Measurements from ENCODE around the gene HIVEP2.

DNA sequence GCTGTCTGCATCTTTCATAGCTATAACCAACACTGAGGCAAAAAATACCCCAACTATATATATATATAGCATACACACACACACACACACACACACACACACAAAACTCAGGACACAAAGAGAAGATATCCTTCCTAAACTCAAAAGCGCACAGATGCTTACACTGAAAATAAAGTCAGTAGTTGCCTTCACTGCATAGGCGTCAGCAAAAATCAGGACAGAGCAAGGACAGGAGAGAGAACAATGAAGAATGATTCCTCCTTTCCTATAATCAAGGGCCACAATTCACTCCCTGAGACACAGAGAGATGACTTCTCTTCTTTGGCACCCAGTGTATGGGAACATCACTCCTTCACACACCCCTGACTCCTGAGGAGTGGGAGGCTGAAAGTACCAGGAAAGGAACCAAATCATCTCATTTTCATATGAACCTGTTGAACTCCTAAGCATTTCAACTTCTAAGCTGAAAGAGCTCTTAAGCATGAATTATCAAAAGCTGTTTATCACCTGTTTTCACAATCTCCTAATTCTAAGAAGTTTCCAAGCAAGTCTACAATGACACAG lies 141.4 kb downstream of the HIVEP2 start:
- TF ChIP-seq, protein P1, sequence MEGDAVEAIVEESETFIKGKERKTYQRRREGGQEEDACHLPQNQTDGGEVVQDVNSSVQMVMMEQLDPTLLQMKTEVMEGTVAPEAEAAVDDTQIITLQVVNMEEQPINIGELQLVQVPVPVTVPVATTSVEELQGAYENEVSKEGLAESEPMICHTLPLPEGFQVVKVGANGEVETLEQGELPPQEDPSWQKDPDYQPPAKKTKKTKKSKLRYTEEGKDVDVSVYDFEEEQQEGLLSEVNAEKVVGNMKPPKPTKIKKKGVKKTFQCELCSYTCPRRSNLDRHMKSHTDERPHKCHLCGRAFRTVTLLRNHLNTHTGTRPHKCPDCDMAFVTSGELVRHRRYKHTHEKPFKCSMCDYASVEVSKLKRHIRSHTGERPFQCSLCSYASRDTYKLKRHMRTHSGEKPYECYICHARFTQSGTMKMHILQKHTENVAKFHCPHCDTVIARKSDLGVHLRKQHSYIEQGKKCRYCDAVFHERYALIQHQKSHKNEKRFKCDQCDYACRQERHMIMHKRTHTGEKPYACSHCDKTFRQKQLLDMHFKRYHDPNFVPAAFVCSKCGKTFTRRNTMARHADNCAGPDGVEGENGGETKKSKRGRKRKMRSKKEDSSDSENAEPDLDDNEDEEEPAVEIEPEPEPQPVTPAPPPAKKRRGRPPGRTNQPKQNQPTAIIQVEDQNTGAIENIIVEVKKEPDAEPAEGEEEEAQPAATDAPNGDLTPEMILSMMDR (IDR thresholded peaks at IDR 0.05; ENCODE audit: insufficient read depth, low read length), result no peak
- TF ChIP-seq POLR2AphosphoS5 (IDR thresholded peaks at IDR 0.05; ENCODE audit: low read depth), result no peak

All from HL-60 (cell line).